ENCODE data around the gene PDE6D. TPM values are rescaled to one million over a fixed set of nuclear protein-coding genes. Genes with fewer than 3 reads are reported as not detected.

The PDE6D gene
- total and polyA plus RNA-seq, 2 experiments from 2014 or later = 47.3 to 64.8 TPM

DNA sequence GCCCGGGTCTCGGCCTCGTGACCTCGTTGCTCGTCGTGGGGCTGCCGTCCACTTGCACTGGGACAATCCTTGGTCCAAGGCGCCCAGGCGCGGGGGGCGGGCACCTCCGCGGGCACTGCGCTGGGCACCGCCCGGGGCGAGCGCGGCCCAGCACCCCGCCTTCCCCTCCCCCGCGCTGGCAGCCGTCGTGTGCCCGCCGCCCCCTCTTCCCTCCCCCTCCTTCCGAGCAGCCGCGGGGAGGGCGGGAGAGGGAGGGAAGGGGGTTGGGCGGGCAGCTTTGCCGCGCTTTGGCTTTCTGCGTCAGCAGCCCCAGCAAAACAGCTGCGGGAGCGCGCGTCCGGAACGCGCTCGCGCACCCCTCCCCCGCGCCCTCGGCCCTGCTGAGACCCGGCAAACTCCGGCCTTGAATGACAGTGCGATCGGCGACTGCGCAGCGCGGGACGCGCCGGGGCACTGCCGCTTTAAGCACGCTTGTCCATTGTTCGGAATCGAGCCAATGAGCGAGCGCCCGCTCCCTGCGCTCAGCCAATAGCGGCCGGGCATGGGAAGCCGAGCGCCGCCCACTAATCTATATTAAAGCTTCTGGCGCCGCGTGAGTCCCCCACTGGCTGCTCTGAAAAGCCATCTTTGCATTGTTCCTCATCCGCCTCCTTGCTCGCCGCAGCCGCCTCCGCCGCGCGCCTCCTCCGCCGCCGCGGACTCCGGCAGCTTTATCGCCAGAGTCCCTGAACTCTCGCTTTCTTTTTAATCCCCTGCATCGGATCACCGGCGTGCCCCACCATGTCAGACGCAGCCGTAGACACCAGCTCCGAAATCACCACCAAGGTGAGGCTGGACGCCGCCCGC lies 72.9 kb downstream of the PDE6D start, which contains the start of gene PTMA:
PTMA (plus strand) TSS at position 599 of the 846 bp plus-strand sequence; CDS start at position 781, 182 bp downstream.
- DNase-seq (ENCODE audit: low read depth in 1 of 2, low spot score in 1 of 2) = peak; percentile 99 to 100
- H3K36me3 ChIP-seq = peaks cover 17% of the 10 kb centered on the region
- TF ChIP-seq, protein P1, sequence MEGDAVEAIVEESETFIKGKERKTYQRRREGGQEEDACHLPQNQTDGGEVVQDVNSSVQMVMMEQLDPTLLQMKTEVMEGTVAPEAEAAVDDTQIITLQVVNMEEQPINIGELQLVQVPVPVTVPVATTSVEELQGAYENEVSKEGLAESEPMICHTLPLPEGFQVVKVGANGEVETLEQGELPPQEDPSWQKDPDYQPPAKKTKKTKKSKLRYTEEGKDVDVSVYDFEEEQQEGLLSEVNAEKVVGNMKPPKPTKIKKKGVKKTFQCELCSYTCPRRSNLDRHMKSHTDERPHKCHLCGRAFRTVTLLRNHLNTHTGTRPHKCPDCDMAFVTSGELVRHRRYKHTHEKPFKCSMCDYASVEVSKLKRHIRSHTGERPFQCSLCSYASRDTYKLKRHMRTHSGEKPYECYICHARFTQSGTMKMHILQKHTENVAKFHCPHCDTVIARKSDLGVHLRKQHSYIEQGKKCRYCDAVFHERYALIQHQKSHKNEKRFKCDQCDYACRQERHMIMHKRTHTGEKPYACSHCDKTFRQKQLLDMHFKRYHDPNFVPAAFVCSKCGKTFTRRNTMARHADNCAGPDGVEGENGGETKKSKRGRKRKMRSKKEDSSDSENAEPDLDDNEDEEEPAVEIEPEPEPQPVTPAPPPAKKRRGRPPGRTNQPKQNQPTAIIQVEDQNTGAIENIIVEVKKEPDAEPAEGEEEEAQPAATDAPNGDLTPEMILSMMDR (IDR thresholded peaks at IDR 0.05; ENCODE audit: low read depth, low read length) = no peak
- peak within 1 kb of the TSS; percentile 99 for H3K27ac ChIP-seq
- peaks cover 4% of the 10 kb centered on the region for H3K4me1 ChIP-seq (ENCODE audit: low read depth)
- no peaks in the 10 kb centered on the region for H3K27me3 ChIP-seq
- H3K9me3 ChIP-seq (ENCODE audit: low read depth) = no peaks in the 10 kb centered on the region
- H3K4me3 ChIP-seq = peak within 1 kb of the TSS; percentile 67

DNA sequence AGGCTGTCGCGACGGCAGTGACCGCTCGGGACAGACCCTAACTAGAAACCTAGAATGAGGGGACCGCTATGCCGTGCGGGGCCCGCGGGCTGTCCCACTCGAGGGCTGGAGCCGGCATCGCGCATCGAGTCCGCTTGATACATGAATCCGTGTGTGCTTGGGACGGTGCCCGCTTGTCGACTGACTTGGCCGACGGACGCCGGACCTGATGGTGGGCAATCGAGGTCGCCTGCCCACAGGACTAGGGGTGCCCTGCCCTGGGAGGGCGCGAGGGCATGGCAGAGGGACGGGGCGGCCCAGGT lies 73.5 kb downstream of the PDE6D start:
- peak overlapping the region; percentile 99 for H3K27ac ChIP-seq
- peaks cover 4% of the 10 kb centered on the region for H3K4me1 ChIP-seq (ENCODE audit: low read depth)
- no peaks in the 10 kb centered on the region for H3K27me3 ChIP-seq
- H3K9me3 ChIP-seq (ENCODE audit: low read depth) = no peaks in the 10 kb centered on the region
- H3K4me3 ChIP-seq = peak overlapping the region; percentile 26
- DNase-seq (ENCODE audit: low read depth in 1 of 2, low spot score in 1 of 2) = peak; percentile 50 to 71
- TF ChIP-seq, protein P1 (IDR thresholded peaks at IDR 0.05; ENCODE audit: low read depth, low read length) = no peak
- peaks cover 16% of the 10 kb centered on the region for H3K36me3 ChIP-seq

DNA sequence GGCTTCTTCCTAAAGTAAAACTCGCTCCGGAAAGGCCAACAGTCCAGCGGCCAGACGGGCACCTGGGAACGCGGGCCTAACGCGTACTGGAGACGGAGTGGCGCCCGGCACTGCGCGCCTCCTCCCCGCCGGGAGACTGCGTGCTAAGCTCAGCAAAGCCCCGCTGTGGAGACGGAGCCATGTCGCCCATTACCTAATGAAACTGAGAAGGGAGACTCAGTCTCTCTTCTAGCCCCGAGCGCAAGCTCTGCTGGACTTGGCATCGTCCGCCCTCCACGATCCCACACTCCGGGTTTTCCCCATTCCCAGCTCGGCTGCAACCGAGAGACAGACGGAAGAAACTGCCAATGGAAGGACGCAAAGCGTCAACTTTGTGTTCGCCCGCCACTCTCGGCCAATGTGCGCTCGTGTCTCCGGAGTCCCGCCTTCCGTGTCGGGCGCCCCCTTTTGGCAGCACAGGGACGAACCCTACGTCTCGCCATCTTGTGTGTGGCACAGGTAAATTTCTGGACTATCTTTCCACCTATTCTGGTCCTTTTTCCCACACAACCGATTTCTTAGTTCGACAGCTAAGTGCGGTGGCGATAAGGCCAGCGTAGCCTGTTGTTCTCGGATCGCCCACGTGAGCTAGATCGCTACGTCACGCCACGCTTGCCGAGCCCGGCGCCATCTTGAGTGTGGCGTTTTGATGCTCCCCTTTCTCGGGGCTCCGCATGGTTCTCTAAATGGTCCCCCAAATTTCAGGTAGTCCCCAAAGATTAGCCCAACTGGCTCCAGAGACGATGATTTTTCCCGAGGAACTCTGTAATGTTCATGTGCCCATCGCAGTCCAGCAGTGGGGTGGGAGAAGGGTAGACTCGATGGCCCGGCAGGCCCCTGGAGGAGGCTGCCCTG lies 74.1 kb downstream of the PDE6D start:
- Histone ChIP-seq H3K9me3 (ENCODE audit: low read depth) (no peaks in the 10 kb centered on the region), H3K27me3 (no peaks in the 10 kb centered on the region), H3K4me1 (ENCODE audit: low read depth) (peaks cover 4% of the 10 kb centered on the region), H3K27ac (peak overlapping the region; percentile 99), H3K36me3 (peaks cover 10% of the 10 kb centered on the region), H3K4me3 (peak overlapping the region; percentile 45)
- peak; percentile 99 for DNase-seq (ENCODE audit: low read depth in 1 of 2, low spot score in 1 of 2)
- TF ChIP-seq, protein P1 (IDR thresholded peaks at IDR 0.05; ENCODE audit: low read depth, low read length) = peak; percentile 93

DNA sequence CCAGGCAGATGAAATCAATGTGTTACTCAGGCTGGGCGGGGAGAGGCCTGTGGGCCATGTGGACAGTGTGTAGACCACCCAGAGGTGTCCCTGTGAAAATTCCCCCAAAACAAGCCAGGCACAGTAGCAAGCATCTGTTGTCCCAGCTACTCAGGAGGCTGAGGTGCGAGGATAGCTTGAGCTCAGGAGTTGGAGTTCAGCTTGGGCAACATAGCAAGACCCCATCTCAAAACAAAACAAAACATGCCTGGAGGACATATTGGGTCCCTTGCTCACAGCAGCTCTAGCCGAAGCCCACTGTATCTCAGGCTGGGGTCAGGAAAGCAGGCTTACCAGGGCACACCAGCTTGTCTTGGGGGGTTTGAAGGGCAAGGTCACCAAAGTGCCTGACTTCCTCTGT lies 77.1 kb downstream of the PDE6D start:
- H3K27ac ChIP-seq = no peak overlapping the region
- no peaks in the 10 kb centered on the region for H3K4me1 ChIP-seq (ENCODE audit: low read depth)
- H3K9me3 ChIP-seq (ENCODE audit: low read depth) = no peaks in the 10 kb centered on the region
- no peaks in the 10 kb centered on the region for H3K27me3 ChIP-seq
- TF ChIP-seq, protein P1 (IDR thresholded peaks at IDR 0.05; ENCODE audit: low read depth, low read length) = no peak
- no peak for DNase-seq (ENCODE audit: low read depth in 1 of 2, low spot score in 1 of 2)
- no peaks in the 10 kb centered on the region for H3K36me3 ChIP-seq
- no peak overlapping the region for H3K4me3 ChIP-seq

DNA sequence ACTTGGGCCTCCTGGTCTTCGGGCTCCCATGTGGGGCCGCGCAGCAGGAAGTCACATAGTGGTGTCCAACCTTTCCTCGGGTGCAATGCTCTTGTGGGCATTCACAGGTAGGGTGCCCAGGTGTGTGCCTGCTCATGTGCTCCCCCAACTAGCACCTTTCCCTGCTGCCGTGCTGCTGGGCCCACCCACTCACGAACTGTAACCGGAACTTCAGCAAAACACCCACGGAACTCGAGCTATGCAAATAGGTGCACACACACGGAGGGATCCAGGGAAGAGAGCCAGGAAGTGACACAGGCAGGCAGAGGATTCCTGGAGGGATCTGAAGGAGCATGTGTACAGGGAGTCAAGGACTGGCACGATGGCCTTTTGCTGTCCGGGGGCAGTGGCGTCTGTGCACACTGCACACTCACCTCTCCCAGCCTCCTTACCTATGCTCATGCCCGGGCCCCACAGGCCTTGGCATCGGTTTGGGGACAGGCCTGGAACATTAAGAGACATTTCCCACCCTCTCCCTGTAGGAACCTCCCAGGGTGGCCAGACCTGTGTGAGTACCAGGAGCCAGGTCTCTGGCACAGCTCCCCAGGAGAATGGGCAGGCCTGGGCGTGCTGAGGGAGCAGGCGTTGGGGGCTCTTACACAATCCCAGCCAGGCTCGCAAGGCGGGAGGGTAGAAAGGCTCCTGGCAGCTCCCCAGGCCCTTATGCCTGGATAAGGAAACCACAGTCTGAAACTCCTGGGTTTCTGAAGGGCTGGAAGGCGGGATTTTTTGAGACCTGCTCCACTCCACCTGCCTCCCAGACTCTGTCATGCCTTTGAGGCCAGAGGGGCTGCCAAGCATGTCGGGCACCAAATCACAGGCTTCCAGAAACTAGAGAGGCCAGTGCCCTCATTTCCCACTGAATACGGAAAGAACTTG lies 79.4 kb downstream of the PDE6D start:
- Histone ChIP-seq H3K27me3 (no peaks in the 10 kb centered on the region), H3K4me3 (no peak overlapping the region), H3K9me3 (ENCODE audit: low read depth) (no peaks in the 10 kb centered on the region), H3K36me3 (no peaks in the 10 kb centered on the region), H3K4me1 (ENCODE audit: low read depth) (no peaks in the 10 kb centered on the region), H3K27ac (no peak overlapping the region)
- peak in 1 of 2 donors; percentile 92 for DNase-seq (ENCODE audit: low read depth in 1 of 2, low spot score in 1 of 2)
- TF ChIP-seq, protein P1 (IDR thresholded peaks at IDR 0.05; ENCODE audit: low read depth, low read length) = no peak
